HL-60 (cell line): ENCODE results near the gene GPRC6A.

Experiments
- DNase-seq, 2 experiments: peaks; one replicate each; pipeline ENCODE4 v3.0.0-alpha.2; 2010 to 2020; ENCODE audit warnings: low read depth in 1 of 2, low spot score in 1 of 2
- H3K27ac ChIP-seq: fragments of 250-450 bp; sonication (Bioruptor Pico); replicated peaks from 2 replicates; pipeline ENCODE4 v1.5.1; 2020; ENCODE audit warnings: mild to moderate bottlenecking, moderate library complexity
- H3K27me3 ChIP-seq: fragments of 250-450 bp; sonication (Bioruptor Pico); 2 replicates; pipeline ENCODE4 v1.5.1; 2021; ENCODE audit warnings: mild to moderate bottlenecking, moderate library complexity; ENCODE audit not compliant: insufficient read depth, poor library complexity, severe bottlenecking
- H3K4me3 ChIP-seq: replicated peaks from 2 replicates; pipeline ENCODE4 v1.5.1; 2011; ENCODE audit warnings: mild to moderate bottlenecking, control low read depth, low read length; ENCODE audit not compliant: insufficient read depth
- CTCF ChIP-seq: IDR thresholded peaks from one replicate; pipeline ENCODE4 v1.5.1; 2011; ENCODE audit warnings: low read length, control low read depth, inconsistent platforms; ENCODE audit not compliant: insufficient read depth
- GABPA ChIP-seq: IDR thresholded peaks from 2 replicates; pipeline ENCODE4 v1.6.1; 2012; ENCODE audit warnings: low read depth
- POLR2AphosphoS5 ChIP-seq: IDR thresholded peaks from 2 replicates; pipeline ENCODE4 v1.6.1; 2012; ENCODE audit warnings: low read depth
- REST ChIP-seq: IDR thresholded peaks from 2 replicates; pipeline ENCODE4 v1.6.1; 2012; ENCODE audit warnings: low read depth; ENCODE audit not compliant: insufficient replicate concordance
- SPI1 ChIP-seq: IDR thresholded peaks from 2 replicates; pipeline ENCODE4 v1.6.1; 2012; ENCODE audit warnings: low read depth, mild to moderate bottlenecking, borderline replicate concordance

Gene GPRC6A

GRCh38 chr6:116762235-116762634, 66.6 kb downstream of the GPRC6A start:
- TF ChIP-seq SPI1 (no peak), REST (no peak), CTCF (no peak), POLR2AphosphoS5 (no peak), GABPA (no peak)
- Histone ChIP-seq H3K27me3 (peaks cover 43% of the 10 kb centered on the region), H3K27ac (no peak overlapping the region), H3K4me3 (no peak overlapping the region)
- DNase-seq = no peak

- no peak for TF ChIP-seq REST
- peaks cover 41% of the 10 kb centered on the region for H3K27me3 ChIP-seq
- DNase-seq = no peak
- no peak overlapping the region for H3K4me3 ChIP-seq
- no peak overlapping the region for H3K27ac ChIP-seq
Measured at GRCh38 chr6:116761779-116762178, 67.1 kb downstream of the GPRC6A start.

GRCh38 chr6:116745176-116745575, 83.7 kb downstream of the GPRC6A start:
- H3K27ac ChIP-seq = no peak overlapping the region
- no peak overlapping the region for H3K4me3 ChIP-seq
- TF ChIP-seq SPI1 = no peak
- TF ChIP-seq REST = no peak
- TF ChIP-seq CTCF = no peak
- no peak for TF ChIP-seq GABPA
- TF ChIP-seq POLR2AphosphoS5 = no peak
- DNase-seq = no peak
- peaks cover 2% of the 10 kb centered on the region for H3K27me3 ChIP-seq
